Activated CD4-positive, alpha-beta T cell treated with anti-CD3 and anti-CD28 coated beads, Interleukin-2, amount 50 U/mL, for 16 hours (primary cell): ENCODE measurements around the gene MGAT1.
A peak's percentile ranks its signal among the peaks of the same experiment; 100 is the strongest.

Experiments
- DNase-seq: peaks from one replicate; pipeline ENCODE4 v3.0.0-alpha.2; 2020

Gene MGAT1

DNA sequence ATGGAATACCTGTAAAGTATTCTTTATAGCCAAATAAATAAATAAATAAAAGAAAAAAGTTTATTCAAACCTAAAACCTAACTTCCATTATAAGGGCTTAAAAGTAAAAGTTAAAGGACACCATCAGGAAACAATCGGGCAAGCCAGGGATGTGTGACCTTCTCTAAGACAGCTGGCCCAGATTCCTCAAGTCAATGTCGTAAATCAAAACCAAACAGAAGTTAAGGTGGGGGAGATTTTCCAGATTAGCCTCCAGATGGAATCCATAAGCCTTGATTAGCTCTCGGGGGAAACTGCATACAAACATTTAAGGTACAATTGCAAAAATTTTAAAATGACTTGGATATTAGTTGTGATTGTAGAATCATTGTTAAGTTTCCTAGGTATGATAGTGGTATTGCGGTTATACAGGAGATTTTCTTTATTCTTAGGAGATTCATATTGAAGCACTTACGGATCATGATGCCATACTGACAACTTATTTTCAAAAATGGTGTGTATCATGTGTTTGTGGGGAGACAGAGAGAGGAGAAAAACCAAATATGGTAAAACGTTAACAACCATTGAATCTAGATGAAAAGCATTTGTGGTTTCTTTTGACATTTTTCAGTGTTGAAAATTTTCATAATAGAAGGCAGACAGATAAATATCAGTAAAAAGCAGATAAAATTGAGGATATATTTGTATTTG, 21.5 kb upstream of the MGAT1 start:
- DNase-seq = no peak

DNA sequence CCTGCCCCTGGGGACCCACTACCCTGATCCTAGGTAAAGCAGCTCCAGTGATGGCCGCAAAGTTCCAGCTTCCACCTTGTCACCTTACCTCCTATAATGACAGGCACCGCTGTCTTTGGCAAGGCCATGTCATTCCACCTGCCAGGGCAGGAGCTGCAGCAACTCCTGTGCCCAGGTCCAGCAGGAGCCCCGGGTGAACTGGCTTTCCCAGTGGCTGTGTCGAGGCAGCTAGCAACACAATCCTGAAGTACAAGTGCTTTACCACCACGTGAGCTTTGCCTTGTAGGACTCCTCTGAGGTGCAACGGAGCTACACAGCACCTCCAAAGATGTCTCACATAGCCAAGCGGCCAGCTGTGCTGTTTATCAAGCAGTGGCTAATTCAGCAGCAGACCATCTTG, 20.7 kb upstream of the MGAT1 start:
- no peak for DNase-seq

GRCh38 chr5:180821538-180821937, 18.9 kb upstream of the MGAT1 start:
- no peak for DNase-seq

GRCh38 chr5:180820788-180821321, 18.2 kb upstream of the MGAT1 start:
- no peak for DNase-seq

DNA sequence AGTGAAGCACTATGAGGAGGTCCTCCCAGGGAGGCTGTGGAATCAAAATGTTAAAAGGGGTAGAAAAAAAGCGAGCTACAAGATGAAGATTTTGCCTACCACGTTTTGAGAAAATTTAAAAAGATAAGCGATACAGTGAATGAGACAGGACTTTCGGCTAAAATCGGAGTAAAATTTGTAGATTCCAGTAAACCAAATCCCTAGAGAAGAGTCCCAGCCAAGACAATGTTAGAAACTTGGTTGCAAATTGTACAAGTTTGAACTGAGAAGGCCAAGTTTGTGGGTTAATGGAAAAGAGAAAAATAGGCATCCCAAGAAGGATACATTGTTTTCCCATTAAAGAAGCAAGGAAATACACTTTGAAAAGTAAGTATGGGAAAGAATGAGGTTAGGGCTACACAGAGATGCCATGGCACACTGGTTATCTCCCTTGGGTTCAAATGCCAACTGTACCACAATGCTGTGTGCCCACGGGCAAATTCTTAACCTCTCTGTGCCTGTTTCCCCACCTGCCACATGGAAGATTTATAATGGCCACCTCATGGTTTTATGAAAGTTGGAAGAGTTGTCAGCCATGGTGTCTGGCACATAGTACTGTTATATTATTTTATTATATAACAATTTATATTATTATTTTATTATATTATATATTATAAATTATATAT, 16.2 kb upstream of the MGAT1 start:
- no peak for DNase-seq

- DNase-seq = no peak
Observed at GRCh38 chr5:180817893-180818674, 15.5 kb upstream of the MGAT1 start.

GRCh38 chr5:180816608-180817534, 14.3 kb upstream of the MGAT1 start:
- DNase-seq = no peak

- no peak for DNase-seq
Observed at GRCh38 chr5:180815293-180815917, 12.8 kb upstream of the MGAT1 start.

GRCh38 chr5:180813420-180813819, 10.8 kb upstream of the MGAT1 start:
- peak; percentile 6 for DNase-seq

- DNase-seq = no peak
Observed at GRCh38 chr5:180811623-180812124, 9.1 kb upstream of the MGAT1 start.

DNA sequence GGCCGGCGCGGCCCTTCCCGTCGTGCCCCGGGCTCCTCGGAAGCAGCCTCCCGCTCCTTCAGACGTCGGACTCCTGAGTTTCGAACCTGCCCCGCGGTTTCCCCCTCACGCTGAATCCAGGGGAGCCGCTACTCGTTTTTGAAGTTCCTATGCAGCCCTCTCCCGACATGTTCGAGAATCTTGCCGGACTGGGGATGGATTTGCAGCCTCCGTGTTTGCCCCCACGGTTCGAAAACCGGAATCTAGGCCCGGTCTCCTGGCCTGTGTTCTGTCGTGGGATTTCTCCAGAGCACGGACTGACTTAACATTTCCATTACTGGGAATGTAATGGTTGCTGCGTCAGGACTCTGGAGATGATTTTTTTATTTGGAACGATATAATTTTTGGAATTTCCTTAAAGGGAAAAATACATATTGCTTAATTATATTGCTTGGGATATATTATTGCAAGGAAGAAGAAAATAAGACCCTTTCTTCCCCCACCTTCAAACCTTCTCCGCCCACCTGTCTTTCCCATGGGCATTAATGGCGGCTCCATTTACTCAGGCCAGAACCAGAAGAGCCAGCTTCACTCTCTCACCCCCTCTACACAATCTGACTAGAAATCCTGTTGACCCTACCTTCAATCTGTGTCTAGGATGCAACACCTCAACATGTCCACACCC, 8.5 kb upstream of the MGAT1 start:
- DNase-seq = peak; percentile 69

DNA sequence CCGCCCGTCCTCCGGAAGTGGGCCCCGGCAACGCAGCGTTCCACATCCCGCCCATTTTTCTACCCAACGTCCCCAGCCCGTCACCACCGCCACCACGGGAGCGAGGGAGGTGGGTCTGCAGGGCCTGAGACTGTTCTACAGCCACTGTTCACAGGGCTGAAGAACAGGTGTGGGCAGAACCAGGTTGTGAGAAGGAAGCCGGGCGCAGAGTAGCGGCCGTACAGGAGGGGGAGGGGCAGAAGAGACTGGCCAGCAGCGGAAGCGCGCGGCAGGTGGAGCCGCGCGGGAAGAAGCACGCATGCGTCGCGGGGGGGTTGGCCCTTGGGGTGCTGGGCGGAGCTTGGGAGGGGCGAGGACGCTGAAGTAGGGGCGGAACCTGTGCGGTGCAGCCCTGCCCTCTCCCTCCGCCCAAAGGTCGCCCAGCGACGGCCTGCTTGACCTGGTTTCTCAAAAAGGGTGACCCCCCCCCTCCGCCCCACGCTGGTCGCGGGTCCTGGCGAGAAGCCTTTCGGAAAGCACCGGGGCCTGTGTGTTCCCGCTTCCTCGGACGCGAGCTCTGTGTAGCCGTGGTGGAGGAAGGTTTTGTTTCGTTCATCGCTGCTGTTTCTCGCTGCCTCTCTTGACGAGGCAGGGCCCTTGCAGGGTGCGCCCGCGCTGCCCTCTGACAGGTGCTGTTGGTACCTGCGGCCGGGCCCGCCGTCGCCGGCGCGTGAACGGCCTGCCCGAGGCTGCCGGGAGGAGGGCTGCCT, 7.8 kb upstream of the MGAT1 start:
- peak; percentile 97 for DNase-seq

DNA sequence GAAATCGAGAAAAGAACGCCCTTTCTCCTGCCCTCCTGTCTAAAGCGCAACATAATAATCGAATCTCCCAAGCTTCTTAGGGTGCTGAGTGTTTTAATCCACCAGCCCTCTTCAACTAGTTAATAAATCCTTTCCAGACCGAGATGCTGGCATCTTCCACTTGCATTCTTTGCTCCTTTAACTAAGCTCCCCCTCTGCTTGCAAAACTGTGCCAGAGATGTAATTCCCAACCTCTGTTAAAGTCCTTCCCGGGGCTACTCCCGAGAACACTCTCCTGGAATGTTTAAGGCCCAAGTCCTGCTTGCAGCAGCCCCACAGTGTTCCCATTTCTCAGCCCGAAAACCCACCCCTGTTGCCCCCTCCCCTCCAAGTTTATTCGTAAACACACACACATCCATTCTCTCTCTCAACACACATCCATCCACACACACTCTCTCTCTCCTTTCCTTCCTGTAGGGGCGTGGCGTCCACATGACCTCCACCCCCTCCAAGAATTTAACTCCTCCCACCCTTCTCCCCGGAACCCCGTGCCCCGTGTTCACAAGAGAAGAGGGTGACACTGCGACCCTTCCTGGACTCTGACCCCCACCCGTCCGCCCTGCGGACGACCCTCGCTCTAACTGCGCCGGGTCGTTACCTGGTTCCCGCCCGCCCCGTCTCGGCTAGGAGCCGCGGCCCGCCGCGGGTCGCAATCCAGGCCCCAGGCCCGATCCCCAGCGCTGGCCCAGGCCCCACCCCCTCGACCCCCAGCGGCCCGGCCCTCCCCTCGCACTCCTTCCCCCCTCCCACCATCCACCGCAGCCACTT, 7.0 kb upstream of the MGAT1 start:
- DNase-seq = peak; percentile 95

DNA sequence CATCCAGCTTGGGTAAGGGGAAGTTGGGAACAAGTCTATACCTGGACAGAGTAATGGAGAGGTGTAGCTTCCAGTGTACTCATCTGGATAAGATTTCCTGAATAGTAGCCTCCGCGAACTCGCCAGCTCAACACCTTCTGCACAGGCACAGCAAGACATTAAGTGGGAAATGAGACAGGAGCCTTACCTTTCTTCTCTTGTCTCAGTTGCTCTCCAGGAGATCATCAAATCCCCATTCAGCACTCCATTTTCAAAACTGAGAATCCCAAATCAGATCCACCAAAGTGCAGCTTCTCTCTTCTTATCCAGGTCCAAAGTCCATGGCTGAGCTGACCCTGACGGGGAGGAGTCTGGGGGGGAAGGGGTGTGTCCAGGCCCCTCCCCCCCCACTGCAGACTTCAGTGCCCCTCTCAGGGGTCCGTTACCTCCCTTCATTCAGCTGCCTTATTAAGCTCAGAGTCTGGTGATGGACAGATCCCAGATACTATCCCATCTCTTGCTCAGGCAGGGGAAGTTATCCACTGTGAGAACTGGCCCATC, 5.9 kb upstream of the MGAT1 start:
- DNase-seq = no peak

DNA sequence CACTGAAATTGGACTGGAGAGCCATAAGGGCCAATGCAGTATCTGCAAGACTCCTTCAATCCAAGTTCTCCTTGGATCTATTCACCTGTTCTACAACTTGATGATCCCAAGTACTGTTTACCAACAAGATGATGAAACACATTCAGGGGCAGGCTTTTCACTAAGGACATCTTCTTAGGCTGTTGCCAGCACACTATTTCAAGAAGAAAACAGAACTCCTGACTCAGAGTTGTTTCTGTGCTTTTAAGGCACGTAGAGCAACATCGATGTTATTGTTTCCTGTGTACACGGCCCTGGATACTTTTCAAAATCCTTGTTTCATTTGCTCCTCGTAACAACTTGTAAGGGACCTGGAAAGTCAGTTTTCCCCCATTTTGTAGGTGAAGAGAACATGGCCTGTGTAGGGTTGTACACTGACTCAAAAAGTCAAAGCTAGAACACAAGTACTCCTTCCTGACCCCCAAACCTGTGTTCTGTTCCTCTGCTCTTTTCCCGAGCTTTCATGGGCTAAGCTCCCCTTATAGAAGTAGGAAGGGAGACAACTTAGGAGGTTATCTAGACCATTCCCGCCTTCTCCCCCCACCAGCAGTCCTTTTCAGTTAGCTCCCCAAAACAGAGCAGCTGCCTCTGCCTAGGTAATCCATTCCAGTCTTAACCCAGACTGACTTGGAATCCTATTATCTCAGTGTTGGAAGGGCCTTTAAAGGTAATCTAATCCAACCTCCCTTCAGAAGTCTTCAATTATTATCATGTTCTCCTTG, 5.2 kb upstream of the MGAT1 start:
- DNase-seq = peak; percentile 18

DNA sequence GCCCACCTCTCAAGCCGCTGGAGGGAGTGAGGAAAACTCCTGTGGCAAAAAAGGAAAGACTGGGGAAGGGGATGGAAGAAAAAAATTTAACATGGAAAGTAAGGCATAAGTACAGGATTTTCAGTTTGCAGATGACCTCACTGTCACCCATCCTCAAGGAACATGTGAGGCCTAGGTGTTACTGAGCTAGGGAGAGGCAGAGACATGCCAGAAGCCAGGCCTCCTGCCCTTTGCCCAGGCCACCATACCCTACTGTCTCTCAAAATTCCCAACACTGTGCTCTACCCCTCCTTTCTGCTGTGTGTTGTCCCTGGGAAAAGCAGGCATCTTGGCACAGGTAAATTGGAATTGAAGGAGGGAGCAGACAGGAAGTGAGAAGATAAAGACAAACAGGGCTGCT, 4.4 kb upstream of the MGAT1 start:
- DNase-seq = no peak

DNA sequence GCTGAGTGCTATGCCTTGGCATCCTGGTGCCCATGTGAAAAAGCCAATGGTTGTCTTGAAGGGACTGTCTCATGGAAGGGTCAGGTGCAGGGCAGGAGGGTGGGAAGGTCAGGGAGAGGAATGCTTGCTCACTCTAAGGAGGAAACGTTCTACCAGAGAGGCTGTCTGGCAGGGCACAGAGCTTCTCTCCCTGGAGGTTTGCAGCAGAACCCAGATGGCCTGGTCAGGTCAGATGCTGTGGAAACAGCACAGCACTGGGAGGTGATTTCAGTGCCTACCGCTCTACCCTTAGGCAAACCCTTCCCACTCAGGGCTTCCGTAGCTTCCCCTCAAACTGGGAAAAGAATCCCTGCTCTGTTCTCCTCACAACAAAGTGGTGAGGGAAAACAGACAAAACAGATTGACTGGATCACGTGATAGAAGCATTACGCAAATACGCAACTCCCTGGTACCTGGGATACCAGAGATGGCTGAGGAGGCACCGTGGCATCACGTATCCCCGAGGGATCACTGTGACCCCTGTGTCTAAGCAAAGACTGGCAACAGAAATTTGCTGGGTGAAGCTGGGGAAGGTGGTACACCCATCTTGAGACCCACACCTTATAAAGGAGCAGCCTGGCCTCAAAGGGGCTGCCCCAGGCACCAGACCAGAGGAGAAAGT, 3.9 kb upstream of the MGAT1 start:
- DNase-seq = no peak

GRCh38 chr5:180804129-180804618, 1.6 kb upstream of the MGAT1 start:
- DNase-seq = peak; percentile 43
